MCF 10A (cell line): ENCODE data around the gene MINDY2. TPM values are rescaled to one million over a fixed set of nuclear protein-coding genes. Genes with fewer than 3 reads are reported as not detected.

Source experiments
- BruUV-seq: library from RNA; stranded (reverse); fragments of 400-500 nt; replicated peaks from 2 replicates; lab custom pipeline; 2021; lab: Mats Ljungman, UMichigan
- CTCF ChIA-PET: fragments of 300-600 bp; sonication (Branson Sonifier 250); formaldehyde crosslinking; extraction: SDS; loops from one replicate; lab custom pipeline; 2021; ENCODE audit warnings: antibody characterized with exemption, inconsistent platforms; lab: Yijun Ruan, JAX
- POLR2A ChIA-PET: fragments of 300-600, 350-650 bp; sonication (Branson Sonifier 250); formaldehyde crosslinking; extraction: SDS; loops from one replicate; lab custom pipeline; 2020; ENCODE audit warnings: antibody characterized with exemption, inconsistent platforms; lab: Yijun Ruan, JAX
- DNase-seq: peaks from one replicate; pipeline ENCODE4 v3.0.0-alpha.2; 2018; ENCODE audit not compliant: unreplicated experiment
- H3K27ac Mint-ChIP-seq: one replicate; pipeline ENCODE4 v1.8.0; 2022; ENCODE audit warnings: mild to moderate bottlenecking, low read depth, mixed read lengths; ENCODE audit not compliant: unreplicated experiment
- H3K27me3 Mint-ChIP-seq: one replicate; pipeline ENCODE4 v1.8.0; 2022; ENCODE audit warnings: mixed read lengths; ENCODE audit not compliant: insufficient read depth, unreplicated experiment
- H3K36me3 Mint-ChIP-seq: one replicate; pipeline ENCODE4 v1.8.0; 2022; ENCODE audit warnings: mild to moderate bottlenecking, moderate library complexity, mixed read lengths; ENCODE audit not compliant: insufficient read depth, unreplicated experiment
- H3K4me1 Mint-ChIP-seq: one replicate; pipeline ENCODE4 v1.8.0; 2022; ENCODE audit warnings: mixed read lengths; ENCODE audit not compliant: insufficient read depth, unreplicated experiment
- H3K4me3 Mint-ChIP-seq: one replicate; pipeline ENCODE4 v1.8.0; 2022; ENCODE audit warnings: mild to moderate bottlenecking, moderate library complexity, mixed read lengths; ENCODE audit not compliant: unreplicated experiment
- H3K9me3 Mint-ChIP-seq: one replicate; pipeline ENCODE4 v1.8.0; 2022; ENCODE audit warnings: mixed read lengths; ENCODE audit not compliant: unreplicated experiment
- intact Hi-C: fragments of 100-400 bp; cut with micrococcal nuclease; formaldehyde crosslinking; loops from 2 replicates; pipeline ENCODE4 v1.14.1; 2022
- total RNA-seq: library from RNA; stranded (reverse); gene quantifications from 2 replicates; pipeline ENCODE4 v1.2.3, GENCODE V29; 2022
- TF ChIP-seq, protein P1 (sequence below): fragments of 200-600 bp; IDR thresholded peaks from one replicate; pipeline ENCODE4 v1.8.0; 2022; ENCODE audit warnings: antibody characterized with exemption, mild to moderate bottlenecking; ENCODE audit not compliant: unreplicated experiment

The MINDY2 gene
- total RNA-seq, 1 experiment from 2014 or later, result 21.9 TPM

GRCh38 chr15:58779554-58779953, 8.5 kb downstream of the MINDY2 start:
- Mint-ChIP-seq H3K27me3 (no peaks in the 10 kb centered on the region), H3K36me3 (peaks cover 11% of the 10 kb centered on the region), H3K4me1 (no peaks in the 10 kb centered on the region), H3K9me3 (no peaks in the 10 kb centered on the region), H3K4me3 (no peak overlapping the region), H3K27ac (no peak overlapping the region)
- no TSS peak for BruUV-seq
- TF ChIP-seq, protein P1, sequence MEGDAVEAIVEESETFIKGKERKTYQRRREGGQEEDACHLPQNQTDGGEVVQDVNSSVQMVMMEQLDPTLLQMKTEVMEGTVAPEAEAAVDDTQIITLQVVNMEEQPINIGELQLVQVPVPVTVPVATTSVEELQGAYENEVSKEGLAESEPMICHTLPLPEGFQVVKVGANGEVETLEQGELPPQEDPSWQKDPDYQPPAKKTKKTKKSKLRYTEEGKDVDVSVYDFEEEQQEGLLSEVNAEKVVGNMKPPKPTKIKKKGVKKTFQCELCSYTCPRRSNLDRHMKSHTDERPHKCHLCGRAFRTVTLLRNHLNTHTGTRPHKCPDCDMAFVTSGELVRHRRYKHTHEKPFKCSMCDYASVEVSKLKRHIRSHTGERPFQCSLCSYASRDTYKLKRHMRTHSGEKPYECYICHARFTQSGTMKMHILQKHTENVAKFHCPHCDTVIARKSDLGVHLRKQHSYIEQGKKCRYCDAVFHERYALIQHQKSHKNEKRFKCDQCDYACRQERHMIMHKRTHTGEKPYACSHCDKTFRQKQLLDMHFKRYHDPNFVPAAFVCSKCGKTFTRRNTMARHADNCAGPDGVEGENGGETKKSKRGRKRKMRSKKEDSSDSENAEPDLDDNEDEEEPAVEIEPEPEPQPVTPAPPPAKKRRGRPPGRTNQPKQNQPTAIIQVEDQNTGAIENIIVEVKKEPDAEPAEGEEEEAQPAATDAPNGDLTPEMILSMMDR, result no peak
- ChIA-PET CTCF (interaction anchor here (1.0 kb wide), 1 partner anchor 9 kb away, joined by 5 read pairs; the partner anchor contains the start of gene MINDY2), POLR2A (interaction anchor here (1.1 kb wide), 1 partner anchor 12 kb away, joined by 3 read pairs; no protein-coding TSS in a partner anchor)
- intact Hi-C loops, result loop anchor here (10.0 kb wide), 1 partner anchor 85 kb away; no protein-coding TSS in a partner anchor
- DNase-seq, result no peak

DNA sequence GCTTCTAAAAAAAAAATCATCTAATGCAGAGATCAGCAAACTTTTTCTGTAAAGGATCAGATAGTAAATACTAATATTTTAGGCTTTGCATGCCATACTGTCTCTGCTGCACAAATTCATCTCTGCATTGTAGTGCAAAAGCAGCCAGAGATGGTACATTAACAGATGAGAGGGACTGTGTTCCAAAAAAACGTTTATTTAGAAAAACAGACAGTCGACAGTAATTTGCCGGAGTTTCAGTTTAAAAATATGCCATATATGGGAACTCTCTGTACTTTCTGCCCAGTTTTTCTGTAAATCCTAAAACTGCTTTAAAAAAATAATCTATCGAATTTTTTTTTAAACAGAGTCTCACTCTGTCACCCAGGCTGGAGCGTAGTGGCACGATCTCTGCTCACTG, 14.3 kb downstream of the MINDY2 start:
- no TSS peak for BruUV-seq
- Mint-ChIP-seq H3K4me1 (no peaks in the 10 kb centered on the region), H3K27ac (no peak overlapping the region), H3K36me3 (peaks cover 13% of the 10 kb centered on the region), H3K4me3 (no peak overlapping the region), H3K27me3 (no peaks in the 10 kb centered on the region), H3K9me3 (no peaks in the 10 kb centered on the region)
- intact Hi-C loops, result no loop called here
- DNase-seq, result no peak
- POLR2A ChIA-PET, result interaction anchor here (0.9 kb wide), 1 partner anchor 15 kb away, joined by 4 read pairs; no protein-coding TSS in a partner anchor
- TF ChIP-seq, protein P1, result no peak
- CTCF ChIA-PET, result interaction anchor here (0.6 to 0.8 kb wide), 2 partner anchors 8 to 44 kb away, joined by 3 read pairs; no protein-coding TSS in a partner anchor

GRCh38 chr15:58788056-58788710, 17.1 kb downstream of the MINDY2 start:
- intact Hi-C loops, result no loop called here
- Mint-ChIP-seq H3K4me1 (peaks cover 6% of the 10 kb centered on the region), H3K9me3 (no peaks in the 10 kb centered on the region), H3K27me3 (no peaks in the 10 kb centered on the region), H3K27ac (no peak overlapping the region), H3K4me3 (no peak overlapping the region), H3K36me3 (peaks cover 14% of the 10 kb centered on the region)
- TF ChIP-seq, protein P1, result no peak
- ChIA-PET POLR2A (interaction anchor here (0.6 to 2.3 kb wide), 3 partner anchors 12 to 38 kb away, joined by 3 to 6 read pairs (median 3); partner anchors contain the start of genes ADAM10 and MINDY2), CTCF (interaction anchor here (0.6 kb wide), 1 partner anchor 100 kb away, joined by 3 read pairs; no protein-coding TSS in a partner anchor)
- DNase-seq, result no peak
- no TSS peak for BruUV-seq

DNA sequence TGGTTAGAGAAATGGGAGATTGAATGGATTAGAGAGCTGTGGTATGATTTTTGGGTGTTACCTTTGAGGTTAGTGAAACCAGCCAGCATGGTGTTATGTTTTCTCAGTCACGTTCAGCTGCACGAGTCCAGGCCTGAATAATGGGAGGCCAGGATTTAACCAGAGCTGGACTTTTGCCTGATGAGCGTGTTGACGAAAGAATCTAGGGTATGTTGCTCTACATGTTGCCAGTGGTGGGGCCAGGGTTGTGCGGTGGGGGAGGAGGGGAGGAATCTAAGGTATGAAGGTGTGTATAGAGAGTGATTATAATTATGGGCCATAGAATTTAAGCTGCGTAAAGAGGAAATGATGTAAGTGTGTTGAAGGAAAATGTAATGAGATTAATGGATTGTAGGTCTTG, 22.8 kb downstream of the MINDY2 start:
- TF ChIP-seq, protein P1, result no peak
- intact Hi-C loops, result no loop called here
- H3K36me3 Mint-ChIP-seq, result peaks cover 25% of the 10 kb centered on the region
- BruUV-seq, result no TSS peak
- no peaks in the 10 kb centered on the region for H3K9me3 Mint-ChIP-seq
- CTCF ChIA-PET, result interaction anchor here (0.6 to 2.1 kb wide), 5 partner anchors 10 to 575 kb away, joined by 3 to 15 read pairs (median 4); partner anchors contain the start of gene MINDY2
- peak; percentile 87 for DNase-seq
- H3K4me1 Mint-ChIP-seq, result peaks cover 29% of the 10 kb centered on the region
- POLR2A ChIA-PET, result interaction anchor here (0.7 to 2.9 kb wide), 22 partner anchors 9 to 580 kb away, joined by 3 to 87 read pairs (median 4); partner anchors contain the start of genes ADAM10, MINDY2 and RNF111
- peak overlapping the region; percentile 98 for H3K27ac Mint-ChIP-seq
- no peaks in the 10 kb centered on the region for H3K27me3 Mint-ChIP-seq
- H3K4me3 Mint-ChIP-seq, result peak overlapping the region; percentile 46
